Ovary (tissue), 3 donors: ENCODE results near the gene TP53I13.

Experiments used
- CTCF ChIP-seq, 3 donors: fragments of 450-650 bp in 2 of 3; fragments of 200-600 bp in 1 of 3; IDR thresholded peaks; one replicate each; pipeline versions ENCODE4 v1.5.1 to v1.8.0; 2016 to 2022; ENCODE audit warnings: antibody characterized with exemption in 3 of 3, mild to moderate bottlenecking in 1 of 3
- EP300 ChIP-seq: sonication (generic); formaldehyde crosslinking; IDR thresholded peaks from one replicate; pipeline ENCODE4 v1.6.1; 2017; ENCODE audit warnings: antibody characterized with exemption
- POLR2A ChIP-seq: fragments of 450-650 bp; IDR thresholded peaks from one replicate; pipeline ENCODE4 v1.6.1; 2017; ENCODE audit warnings: antibody characterized with exemption, mild to moderate bottlenecking, moderate library complexity
- donor health status: DM: no; HTN: no; CAD: no.

GRCh38 chr17:29617125-29617480 lies 48.6 kb downstream of the TP53I13 start:
- TF ChIP-seq EP300 = no peak
- TF ChIP-seq CTCF (IDR thresholded peaks at IDR 0.05) = peak in 1 of 3 donors; percentile 25
- TF ChIP-seq POLR2A = no peak
